ENCODE results near the gene ARPC5L.

The ARPC5L gene

GRCh38 chr9:124870723-124871122 is 8.8 kb downstream of the ARPC5L start:
- no peak for TF ChIP-seq CTCF (conservative IDR thresholded peaks at IDR 0.05)
- H3K27ac ChIP-seq, result peak overlapping the region; percentile 99

- TF ChIP-seq CTCF (conservative IDR thresholded peaks at IDR 0.05), result no peak
- H3K27ac ChIP-seq, result peak overlapping the region; percentile 99
Observed at GRCh38 chr9:124871156-124871561, 9.2 kb downstream of the ARPC5L start.

GRCh38 chr9:124873664-124874063 is 11.7 kb downstream of the ARPC5L start:
- TF ChIP-seq CTCF (conservative IDR thresholded peaks at IDR 0.05), result no peak
- H3K27ac ChIP-seq, result 0 out of 2 replicates have a peak overlapping the region, but pooled peaks have one; percentile 99

- no peak for TF ChIP-seq CTCF (conservative IDR thresholded peaks at IDR 0.05)
- peak overlapping the region; percentile 2; the same call in 1 of the 2 replicates for H3K27ac ChIP-seq
Observed at GRCh38 chr9:124875501-124875900, 13.6 kb downstream of the ARPC5L start.

GRCh38 chr9:124877021-124877782 is 15.3 kb downstream of the ARPC5L start:
- H3K27ac ChIP-seq, result no peak overlapping the region; the same call in 1 of the 2 replicates
- TF ChIP-seq CTCF (conservative IDR thresholded peaks at IDR 0.05), result no peak

GRCh38 chr9:124878021-124878420 is 16.1 kb downstream of the ARPC5L start:
- TF ChIP-seq CTCF (conservative IDR thresholded peaks at IDR 0.05), result no peak
- peak overlapping the region; percentile 26; the same call in 1 of the 2 replicates for H3K27ac ChIP-seq

GRCh38 chr9:124878518-124878917 is 16.6 kb downstream of the ARPC5L start:
- no peak for TF ChIP-seq CTCF (conservative IDR thresholded peaks at IDR 0.05)
- H3K27ac ChIP-seq, result peak overlapping the region; percentile 26; the same call in 1 of the 2 replicates
